Hepatocyte (in vitro differentiated cells): ENCODE data around the gene TAF1C. TPM values are rescaled to one million over a fixed set of nuclear protein-coding genes. Genes with fewer than 3 reads are reported as not detected.

ENCODE experiments used
- DNase-seq: peaks from one replicate; pipeline ENCODE4 v3.0.0-alpha.2; 2016; ENCODE audit warnings: low spot score
- H2AFZ ChIP-seq: fragments of 200-600 bp; sonication (generic); 2 replicates; pipeline ENCODE4 v1.6.0; 2016; ENCODE audit warnings: antibody characterized with exemption, mild to moderate bottlenecking
- H3K27ac ChIP-seq: fragments of 200-600 bp; sonication (generic); 2 replicates; pipeline ENCODE4 v1.5.1; 2016; ENCODE audit warnings: mild to moderate bottlenecking
- H3K27me3 ChIP-seq: fragments of 200-600 bp; sonication (generic); 2 replicates; pipeline ENCODE4 v1.6.1; 2016
- H3K36me3 ChIP-seq: fragments of 200-600 bp; sonication (generic); replicated peaks from 2 replicates; pipeline ENCODE4 v1.5.1; 2016; ENCODE audit warnings: low read depth; ENCODE audit not compliant: insufficient read depth
- H3K4me1 ChIP-seq: fragments of 200-600 bp; sonication (generic); 2 replicates; pipeline ENCODE4 v1.5.1; 2016; ENCODE audit warnings: mild to moderate bottlenecking, moderate library complexity; ENCODE audit not compliant: insufficient read depth
- H3K4me2 ChIP-seq: fragments of 200-600 bp; sonication (generic); 2 replicates; pipeline ENCODE4 v1.6.0; 2016
- H3K4me3 ChIP-seq: fragments of 200-600 bp; sonication (generic); 2 replicates; pipeline ENCODE4 v1.5.1; 2016; ENCODE audit warnings: mild to moderate bottlenecking
- H3K79me2 ChIP-seq: fragments of 200-600 bp; sonication (generic); 2 replicates; pipeline ENCODE4 v1.6.0; 2017; ENCODE audit warnings: mild to moderate bottlenecking
- H3K9me2 ChIP-seq: fragments of 200-600 bp; sonication (generic); replicated peaks from 2 replicates; pipeline ENCODE4 v1.6.0; 2017; ENCODE audit warnings: mild to moderate bottlenecking; ENCODE audit not compliant: insufficient read depth
- H3K9me3 ChIP-seq: fragments of 200-600 bp; sonication (generic); 2 replicates; pipeline ENCODE4 v1.5.1; 2016; ENCODE audit warnings: low read depth, mild to moderate bottlenecking
- H4K20me1 ChIP-seq: fragments of 200-600 bp; sonication (generic); 2 replicates; pipeline ENCODE4 v1.6.0; 2016; ENCODE audit warnings: mild to moderate bottlenecking; ENCODE audit not compliant: insufficient read depth, poor library complexity, severe bottlenecking
- EZH2 ChIP-seq: fragments of 200-600 bp; sonication (generic); IDR thresholded peaks from 2 replicates; pipeline ENCODE4 v1.6.1; 2016; ENCODE audit warnings: antibody characterized with exemption, mild to moderate bottlenecking, borderline replicate concordance
- EZH2phosphoT487 ChIP-seq: fragments of 200-600 bp; sonication (generic); IDR thresholded peaks from one replicate; pipeline ENCODE4 v1.6.1; 2018; ENCODE audit warnings: antibody characterized with exemption, mild to moderate bottlenecking, low read depth, moderate library complexity; ENCODE audit not compliant: unreplicated experiment, severe bottlenecking
- WGBS: methylation state at CpG from one replicate; pipeline ENCODE4 v1.1.6; 2016; ENCODE audit warnings: low lambda C conversion rate; ENCODE audit errors: missing lambda C conversion rate; 5-methylcytosine and 5-hydroxymethylcytosine counted together
- polyA plus RNA-seq: library from polyadenylated mRNA; unstranded; fragments of >200 nt; fragmentation: Nextera tagmentation; extraction: Ambion mirVana; gene quantifications from 2 replicates; pipeline ENCODE4 v1.2.1, GENCODE V29; 2016
- total RNA-seq: library from RNA; depleted of rRNA; stranded (reverse); fragments of >200 nt; gene quantifications from 2 replicates; pipeline ENCODE4 v1.2.3, GENCODE V29; 2014
- TF ChIP-seq, protein P1 (sequence below): fragments of 200-600 bp; sonication (generic); IDR thresholded peaks from 2 replicates; pipeline ENCODE4 v1.5.1; 2016; ENCODE audit warnings: antibody characterized with exemption, mild to moderate bottlenecking; ENCODE audit not compliant: poor library complexity

TAF1C gene
- total and polyA plus RNA-seq, 2 experiments from 2014 or later = 30.2 to 39.2 TPM

DNA sequence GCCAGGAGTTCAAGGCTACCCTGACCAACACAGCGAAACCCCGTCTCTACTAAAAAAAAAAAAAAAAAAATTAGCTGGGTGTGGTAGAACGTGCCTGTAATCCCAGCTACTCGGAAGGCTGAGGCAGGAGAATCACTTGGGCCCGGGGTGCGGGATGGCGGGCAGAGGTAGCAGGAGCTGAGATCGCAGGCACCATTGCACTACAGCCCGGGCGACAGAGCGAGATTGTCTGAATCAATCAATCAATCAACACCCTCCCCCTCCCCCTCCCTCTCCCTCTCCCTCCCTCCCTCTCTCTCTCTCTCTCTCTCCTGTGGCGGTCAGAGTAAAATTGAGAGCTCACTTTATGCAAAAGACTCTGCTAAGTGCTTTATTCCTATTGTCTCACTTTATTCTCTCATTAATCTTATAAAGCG, 43.1 kb downstream of the TAF1C start:
- DNase-seq = peak; percentile 26
- H3K27me3 ChIP-seq = no peaks in the 10 kb centered on the region
- H3K9me2 ChIP-seq = no peaks in the 10 kb centered on the region
- H3K4me2 ChIP-seq = peak overlapping the region; percentile 89
- no peaks in the 10 kb centered on the region for H3K36me3 ChIP-seq
- peaks cover 57% of the 10 kb centered on the region for H3K79me2 ChIP-seq
- peaks cover 19% of the 10 kb centered on the region for H3K4me1 ChIP-seq
- H3K4me3 ChIP-seq = peak overlapping the region; percentile 99
- no peak overlapping the region for H3K27ac ChIP-seq
- H2AFZ ChIP-seq = peak overlapping the region; percentile 53
- no peaks in the 10 kb centered on the region for H4K20me1 ChIP-seq
- 19% methylated on average over 8 of the region's 13 CpGs for WGBS
- H3K9me3 ChIP-seq = no peaks in the 10 kb centered on the region
- TF ChIP-seq, protein P1, sequence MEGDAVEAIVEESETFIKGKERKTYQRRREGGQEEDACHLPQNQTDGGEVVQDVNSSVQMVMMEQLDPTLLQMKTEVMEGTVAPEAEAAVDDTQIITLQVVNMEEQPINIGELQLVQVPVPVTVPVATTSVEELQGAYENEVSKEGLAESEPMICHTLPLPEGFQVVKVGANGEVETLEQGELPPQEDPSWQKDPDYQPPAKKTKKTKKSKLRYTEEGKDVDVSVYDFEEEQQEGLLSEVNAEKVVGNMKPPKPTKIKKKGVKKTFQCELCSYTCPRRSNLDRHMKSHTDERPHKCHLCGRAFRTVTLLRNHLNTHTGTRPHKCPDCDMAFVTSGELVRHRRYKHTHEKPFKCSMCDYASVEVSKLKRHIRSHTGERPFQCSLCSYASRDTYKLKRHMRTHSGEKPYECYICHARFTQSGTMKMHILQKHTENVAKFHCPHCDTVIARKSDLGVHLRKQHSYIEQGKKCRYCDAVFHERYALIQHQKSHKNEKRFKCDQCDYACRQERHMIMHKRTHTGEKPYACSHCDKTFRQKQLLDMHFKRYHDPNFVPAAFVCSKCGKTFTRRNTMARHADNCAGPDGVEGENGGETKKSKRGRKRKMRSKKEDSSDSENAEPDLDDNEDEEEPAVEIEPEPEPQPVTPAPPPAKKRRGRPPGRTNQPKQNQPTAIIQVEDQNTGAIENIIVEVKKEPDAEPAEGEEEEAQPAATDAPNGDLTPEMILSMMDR = no peak
- TF ChIP-seq EZH2 (no peak), EZH2phosphoT487 (no peak)

DNA sequence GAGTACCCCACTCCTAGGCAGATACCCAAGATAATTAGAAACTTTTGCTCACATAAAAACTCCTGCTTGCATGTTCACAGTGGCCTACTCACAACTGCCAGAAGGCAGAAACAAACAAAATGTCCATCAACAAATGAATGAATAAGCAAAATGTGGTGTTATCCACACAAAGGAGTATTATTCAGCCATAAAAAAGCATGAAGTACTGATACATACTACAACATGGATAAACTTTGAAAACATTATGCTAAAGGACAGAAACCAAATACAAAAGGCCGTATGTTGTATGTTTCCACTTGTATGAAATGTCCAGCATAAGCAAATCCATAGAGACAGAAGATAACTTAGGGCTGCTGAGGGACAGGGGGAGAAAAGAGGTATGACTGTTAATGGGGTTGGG, 43.8 kb downstream of the TAF1C start:
- no peak overlapping the region for H3K27ac ChIP-seq
- no peaks in the 10 kb centered on the region for H3K9me2 ChIP-seq
- H3K79me2 ChIP-seq = peaks cover 62% of the 10 kb centered on the region
- no peak for DNase-seq
- no peaks in the 10 kb centered on the region for H4K20me1 ChIP-seq
- H3K27me3 ChIP-seq = no peaks in the 10 kb centered on the region
- no peak overlapping the region for H3K4me3 ChIP-seq
- H3K36me3 ChIP-seq = no peaks in the 10 kb centered on the region
- WGBS = 95% methylated on average over 1 of the region's 1 CpG
- TF ChIP-seq EZH2 (no peak), EZH2phosphoT487 (no peak)
- TF ChIP-seq, protein P1 = no peak
- H2AFZ ChIP-seq = no peak overlapping the region
- no peaks in the 10 kb centered on the region for H3K9me3 ChIP-seq
- peaks cover 19% of the 10 kb centered on the region for H3K4me1 ChIP-seq
- peak overlapping the region; percentile 89 for H3K4me2 ChIP-seq

DNA sequence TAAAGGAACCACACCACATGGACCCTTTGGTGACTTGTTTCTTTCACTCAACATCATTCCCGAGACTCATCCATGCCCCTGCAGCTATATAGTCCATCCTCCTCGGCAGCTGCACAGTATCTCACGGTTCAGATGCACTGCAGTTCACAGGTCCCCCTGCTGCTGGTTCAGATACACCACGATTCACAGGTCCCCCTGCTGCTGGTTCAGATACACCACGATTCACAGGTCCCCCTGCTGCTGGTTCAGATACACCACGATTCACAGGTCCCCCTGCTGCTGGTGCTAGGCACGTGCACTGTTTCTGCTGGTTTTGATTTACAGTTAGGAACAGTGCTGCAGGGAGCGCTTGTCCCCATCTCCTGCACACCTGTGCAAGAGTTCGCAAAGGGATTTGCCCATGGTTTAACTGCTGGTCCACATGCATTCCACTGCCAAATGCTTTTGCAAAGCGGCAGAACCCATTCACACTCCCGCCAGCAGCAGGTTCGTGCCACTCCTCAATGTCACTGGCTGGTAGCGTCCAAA, 45.6 kb downstream of the TAF1C start:
- Histone ChIP-seq H3K4me3 (no peak overlapping the region), H3K79me2 (peaks cover 81% of the 10 kb centered on the region), H3K4me2 (no peak overlapping the region), H2AFZ (no peak overlapping the region), H3K9me2 (no peaks in the 10 kb centered on the region), H3K36me3 (no peaks in the 10 kb centered on the region), H4K20me1 (peaks cover 3% of the 10 kb centered on the region), H3K4me1 (peaks cover 19% of the 10 kb centered on the region), H3K9me3 (no peaks in the 10 kb centered on the region), H3K27me3 (no peaks in the 10 kb centered on the region), H3K27ac (no peak overlapping the region)
- no peak for TF ChIP-seq EZH2phosphoT487
- TF ChIP-seq EZH2 = no peak
- TF ChIP-seq, protein P1 = no peak
- 70% methylated on average over 13 of the region's 13 CpGs for WGBS
- no peak for DNase-seq
